A549 (cell line): ENCODE data around the gene OR2AK2. TPM values are rescaled to one million over a fixed set of nuclear protein-coding genes. Genes with fewer than 3 reads are reported as not detected.

ENCODE experiments used
- ATAC-seq, 2 experiments: fragments of 200-7000 bp in 1 of 2; fragments of >200 bp in 1 of 2; cut with Nextera tagmentation in 1 of 2; cut with Tn5 transposase in 1 of 2; 3 replicates each; pipeline versions ENCODE4 v1.8.0 to v1.9.1; 2018 to 2020; ENCODE audit warnings: mild to moderate bottlenecking in 1 of 2, moderate library complexity in 1 of 2
- CTCF ChIA-PET: fragments of 300-600 bp; sonication (Branson Sonifier 250); formaldehyde crosslinking; extraction: SDS; loops from one replicate; lab custom pipeline; 2021; ENCODE audit warnings: antibody characterized with exemption, inconsistent platforms; lab: Yijun Ruan, JAX
- POLR2A ChIA-PET: fragments of 350-600 bp; formaldehyde crosslinking; extraction: SDS; loops from one replicate; lab custom pipeline; 2021; ENCODE audit warnings: antibody characterized with exemption, inconsistent platforms; lab: Yijun Ruan, JAX
- DNase-seq, 2 experiments: peaks; one replicate each; pipeline versions ENCODE4 v3.0.0 to v3.0.0-alpha.2; 2011 to 2016; ENCODE audit warnings: low read depth in 1 of 2, low spot score in 1 of 2
- FAIRE-seq: peaks from 2 replicates; lab custom pipeline; 2011; peaks lifted over from hg19 to GRCh38; lab: Jason Lieb, UNC
- H3K27ac ChIP-seq, 2 experiments: fragments of >200 bp; sonication (Bioruptor Twin); formaldehyde crosslinking; 3 replicates each; pipeline ENCODE4 v1.5.1; 2016 to 2017
- H3K4me1 ChIP-seq: fragments of >200 bp; sonication (Bioruptor Twin); formaldehyde crosslinking; 3 replicates; pipeline ENCODE4 v1.6.1; 2016
- H3K4me2 ChIP-seq: fragments of >200 bp; sonication (Bioruptor Twin); formaldehyde crosslinking; 3 replicates; pipeline ENCODE4 v1.6.1; 2016
- H3K4me3 ChIP-seq: fragments of >200 bp; sonication (Bioruptor Twin); formaldehyde crosslinking; 3 replicates; pipeline ENCODE4 v1.5.1; 2016
- H3K9me3 ChIP-seq: fragments of >200 bp; sonication (Bioruptor Twin); formaldehyde crosslinking; 3 replicates; pipeline ENCODE4 v1.6.1; 2016
- BCL3 ChIP-seq: fragments of >200 bp; sonication (Bioruptor Twin); formaldehyde crosslinking; IDR thresholded peaks from 3 replicates; pipeline ENCODE4 v1.6.1; 2016
- CHD4 ChIP-seq: fragments of 200-600 bp; sonication (generic); IDR thresholded peaks from 2 replicates; pipeline ENCODE4 v1.6.1; 2016; ENCODE audit warnings: antibody characterized with exemption, mild to moderate bottlenecking, borderline replicate concordance
- EHF ChIP-seq: fragments of 250-450 bp; sonication (Bioruptor Pico); IDR thresholded peaks from 2 replicates; pipeline ENCODE4 v1.5.0; 2020; ENCODE audit warnings: mild to moderate bottlenecking
- EP300 ChIP-seq, 2 experiments: fragments of >200 bp; sonication (Bioruptor Twin); formaldehyde crosslinking; IDR thresholded peaks; 2 replicates in 1 of 2; 3 replicates in 1 of 2; pipeline ENCODE4 v1.6.1; 2016 to 2017
- FOSL2 ChIP-seq, 2 experiments: fragments of 450-650 bp in 1 of 2; fragments of >200 bp in 1 of 2; sonication (Bioruptor Twin) in 1 of 2; formaldehyde crosslinking; IDR thresholded peaks; 2 replicates each; pipeline versions ENCODE4 v1.5.0 to v1.6.1; 2016 to 2020; ENCODE audit warnings: mild to moderate bottlenecking in 1 of 2, moderate library complexity in 1 of 2
- FOXS1 ChIP-seq: fragments of 250-450 bp; sonication (Bioruptor Pico); IDR thresholded peaks from 2 replicates; pipeline ENCODE4 v1.5.0; 2020; ENCODE audit warnings: mild to moderate bottlenecking, moderate library complexity
- HDAC2 ChIP-seq: fragments of 200-600 bp; sonication (generic); IDR thresholded peaks from 2 replicates; pipeline ENCODE4 v1.6.1; 2016
- HOXA7 ChIP-seq: fragments of 250-450 bp; sonication (Bioruptor Pico); IDR thresholded peaks from 2 replicates; pipeline ENCODE4 v1.5.0; 2020; ENCODE audit warnings: mild to moderate bottlenecking, moderate library complexity
- JUNB ChIP-seq: fragments of >200 bp; sonication (Bioruptor Twin); formaldehyde crosslinking; IDR thresholded peaks from 2 replicates; pipeline ENCODE4 v1.6.1; 2016
- KDM1A ChIP-seq: fragments of 200-600 bp; sonication (generic); IDR thresholded peaks from 2 replicates; pipeline ENCODE4 v1.6.1; 2016; ENCODE audit warnings: low read depth, mild to moderate bottlenecking
- KDM5A ChIP-seq: fragments of 200-600 bp; sonication (generic); IDR thresholded peaks from 2 replicates; pipeline ENCODE4 v1.6.1; 2016; ENCODE audit warnings: antibody characterized with exemption, mild to moderate bottlenecking
- MAZ ChIP-seq: fragments of 150-350 bp; IDR thresholded peaks from 2 replicates; pipeline ENCODE4 v1.6.1; 2014; ENCODE audit warnings: antibody characterized with exemption, low read depth, low read length, borderline replicate concordance
- NFE2L2 ChIP-seq: fragments of 150-350 bp; conservative IDR thresholded peaks from 2 replicates; pipeline ENCODE4 v1.6.1; 2014; ENCODE audit warnings: low read length
- RAD21 ChIP-seq, 2 experiments: fragments of >200 bp in 1 of 2; sonication (Bioruptor Twin) in 1 of 2; formaldehyde crosslinking in 1 of 2; IDR thresholded peaks in 1 of 2; conservative IDR thresholded peaks in 1 of 2; 2 replicates in 1 of 2; 3 replicates in 1 of 2; pipeline ENCODE4 v1.6.1; 2012 to 2018; ENCODE audit warnings: inconsistent platforms in 1 of 2
- RCOR1 ChIP-seq: fragments of 150-350 bp; IDR thresholded peaks from 2 replicates; pipeline ENCODE4 v1.6.1; 2014; ENCODE audit warnings: antibody characterized with exemption, low read length, low read depth
- ZFP36 ChIP-seq: fragments of 450-650 bp; IDR thresholded peaks from 2 replicates; pipeline ENCODE4 v1.6.1; 2014; ENCODE audit warnings: borderline replicate concordance; ENCODE audit not compliant: partially characterized antibody
- WGBS: methylation state at CpG from one replicate; pipeline ENCODE4 v1.1.6; 2017; ENCODE audit errors: missing lambda C conversion rate; 5-methylcytosine and 5-hydroxymethylcytosine counted together
- polyA plus RNA-seq, 4 experiments: library from polyadenylated mRNA; depleted of rRNA in 3 of 4; stranded (reverse); fragments of >200 nt; fragmentation: RNase III in 1 of 4; extraction: RNeasy Plus Mini Kit Qiagen cat#74134 plus additional on column Dnase treatment in 1 of 4; gene quantifications; 2 replicates in 3 of 4; 3 replicates in 1 of 4; pipeline ENCODE4 v1.2.3, GENCODE V29; 2011 to 2017
- TF ChIP-seq, protein P1 (sequence below): fragments of 450-650 bp; IDR thresholded peaks from 2 replicates; pipeline ENCODE4 v1.6.1; 2014; ENCODE audit warnings: antibody characterized with exemption
- TF ChIP-seq, protein P2 (sequence below): fragments of >200 bp; sonication (Bioruptor Twin); formaldehyde crosslinking; IDR thresholded peaks from 3 replicates; pipeline ENCODE4 v1.5.1; 2016

The OR2AK2 gene
- polyA plus RNA-seq, 2 of the 4 experiments (the other 2 are of a cell fraction), result not detected

- ChIA-PET POLR2A (no interaction called here), CTCF (no interaction called here)
- FAIRE-seq (no peak), ATAC-seq (no peak), DNase-seq (no peak)
- Histone ChIP-seq H3K4me1 (no peaks in the 10 kb centered on the region), H3K9me3 (peaks cover 3% of the 10 kb centered on the region; the same call in 1 of the 3 replicates), H3K4me3 (no peak overlapping the region), H3K27ac (no peak overlapping the region), H3K4me2 (no peak overlapping the region)
- no peak for TF ChIP-seq RCOR1
- no peak for TF ChIP-seq JUNB
- no peak for TF ChIP-seq MAZ
- WGBS, result 38% methylated on average over 8 of the region's 8 CpGs
Observed at GRCh38 chr1:247933989-247934388, 31.0 kb upstream of the OR2AK2 start.

DNA sequence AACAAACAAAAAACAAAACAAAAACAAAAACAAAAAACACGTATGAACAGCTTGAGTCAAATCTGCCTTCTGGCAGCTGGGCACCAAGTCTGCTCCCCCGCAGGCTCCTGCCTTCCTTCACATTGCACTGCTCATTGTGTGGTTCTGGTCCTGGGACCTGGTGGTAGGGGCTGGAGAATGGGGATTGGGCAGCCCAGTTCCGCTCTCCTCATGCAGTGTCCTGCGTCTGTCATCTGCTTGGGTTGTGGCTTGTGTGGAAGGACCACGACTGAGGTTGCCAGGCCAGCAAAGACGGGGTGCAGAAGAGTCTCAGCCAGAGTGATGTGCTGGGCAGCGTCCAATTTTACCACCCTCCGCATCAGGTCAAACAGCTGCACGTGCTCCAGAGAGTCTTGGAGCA lies 29.3 kb upstream of the OR2AK2 start:
- ChIA-PET CTCF (no interaction called here), POLR2A (no interaction called here)
- Histone ChIP-seq H3K4me2 (no peak overlapping the region), H3K4me3 (no peak overlapping the region), H3K4me1 (no peaks in the 10 kb centered on the region), H3K27ac (no peak overlapping the region), H3K9me3 (peaks cover 3% of the 10 kb centered on the region; the same call in 1 of the 3 replicates)
- FAIRE-seq, result no peak
- WGBS, result 44% methylated on average over 8 of the region's 9 CpGs
- no peak for ATAC-seq
- no peak for DNase-seq
- TF ChIP-seq ZFP36 (no peak), NFE2L2 (no peak), EHF (CRISPR knock-in tag) (no peak), FOXS1 (CRISPR knock-in tag) (no peak), CHD4 (no peak), FOSL2 (IDR thresholded peaks at IDR 0.05) (no peak), FOSL2 (CRISPR knock-in tag; IDR thresholded peaks at IDR 0.05) (no peak)

DNA sequence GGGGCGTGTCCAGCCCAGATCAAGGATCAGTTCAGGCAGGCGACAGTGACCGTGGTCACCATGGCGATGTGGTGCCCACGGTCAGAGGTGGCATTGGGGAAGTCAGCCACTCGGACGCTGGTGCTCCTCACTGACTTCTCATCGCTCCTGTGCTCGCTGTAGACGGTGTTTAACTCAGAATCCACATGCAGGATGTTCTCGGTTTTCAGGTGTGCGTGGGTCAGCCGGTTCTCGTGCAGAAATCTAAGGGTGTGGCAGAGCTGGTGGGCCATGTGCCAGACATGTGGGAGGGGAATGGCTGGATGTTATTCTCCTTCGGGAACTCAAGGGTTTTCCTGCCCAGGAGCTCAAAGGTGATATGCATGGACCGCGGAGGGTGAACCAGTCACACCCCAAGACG lies 28.6 kb upstream of the OR2AK2 start:
- ChIA-PET CTCF (no interaction called here), POLR2A (no interaction called here)
- no peak overlapping the region for H3K4me2 ChIP-seq
- no peak for FAIRE-seq
- 57% methylated on average over 18 of the region's 18 CpGs for WGBS
- no peaks in the 10 kb centered on the region for H3K4me1 ChIP-seq
- ATAC-seq, result no peak
- H3K27ac ChIP-seq, result no peak overlapping the region
- peaks cover 3% of the 10 kb centered on the region; the same call in 1 of the 3 replicates for H3K9me3 ChIP-seq
- DNase-seq, result no peak
- TF ChIP-seq RAD21 (conservative IDR thresholded peaks at IDR 0.05 in 1 of 2, IDR thresholded peaks at IDR 0.05 in 1 of 2) (no peak), KDM1A (no peak), EP300 (IDR thresholded peaks at IDR 0.05) (no peak), BCL3 (no peak), KDM5A (no peak), HDAC2 (no peak), HOXA7 (no peak)
- TF ChIP-seq, protein P1, sequence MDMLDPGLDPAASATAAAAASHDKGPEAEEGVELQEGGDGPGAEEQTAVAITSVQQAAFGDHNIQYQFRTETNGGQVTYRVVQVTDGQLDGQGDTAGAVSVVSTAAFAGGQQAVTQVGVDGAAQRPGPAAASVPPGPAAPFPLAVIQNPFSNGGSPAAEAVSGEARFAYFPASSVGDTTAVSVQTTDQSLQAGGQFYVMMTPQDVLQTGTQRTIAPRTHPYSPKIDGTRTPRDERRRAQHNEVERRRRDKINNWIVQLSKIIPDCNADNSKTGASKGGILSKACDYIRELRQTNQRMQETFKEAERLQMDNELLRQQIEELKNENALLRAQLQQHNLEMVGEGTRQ, result no peak
- TF ChIP-seq, protein P2, sequence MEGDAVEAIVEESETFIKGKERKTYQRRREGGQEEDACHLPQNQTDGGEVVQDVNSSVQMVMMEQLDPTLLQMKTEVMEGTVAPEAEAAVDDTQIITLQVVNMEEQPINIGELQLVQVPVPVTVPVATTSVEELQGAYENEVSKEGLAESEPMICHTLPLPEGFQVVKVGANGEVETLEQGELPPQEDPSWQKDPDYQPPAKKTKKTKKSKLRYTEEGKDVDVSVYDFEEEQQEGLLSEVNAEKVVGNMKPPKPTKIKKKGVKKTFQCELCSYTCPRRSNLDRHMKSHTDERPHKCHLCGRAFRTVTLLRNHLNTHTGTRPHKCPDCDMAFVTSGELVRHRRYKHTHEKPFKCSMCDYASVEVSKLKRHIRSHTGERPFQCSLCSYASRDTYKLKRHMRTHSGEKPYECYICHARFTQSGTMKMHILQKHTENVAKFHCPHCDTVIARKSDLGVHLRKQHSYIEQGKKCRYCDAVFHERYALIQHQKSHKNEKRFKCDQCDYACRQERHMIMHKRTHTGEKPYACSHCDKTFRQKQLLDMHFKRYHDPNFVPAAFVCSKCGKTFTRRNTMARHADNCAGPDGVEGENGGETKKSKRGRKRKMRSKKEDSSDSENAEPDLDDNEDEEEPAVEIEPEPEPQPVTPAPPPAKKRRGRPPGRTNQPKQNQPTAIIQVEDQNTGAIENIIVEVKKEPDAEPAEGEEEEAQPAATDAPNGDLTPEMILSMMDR, result no peak
- TF ChIP-seq, all 56 proteins: peak for 0
- H3K4me3 ChIP-seq, result no peak overlapping the region
